HCT116 (cell line): Measurements from ENCODE around the gene GCAT. TPM values are rescaled to one million over a fixed set of nuclear protein-coding genes. Genes with fewer than 3 reads are reported as not detected.

Experiments used
- ATAC-seq: fragments of 200-7000 bp; cut with Tn5 transposase; 2 replicates; pipeline ENCODE4 v1.9.1; 2020; ENCODE audit warnings: mild to moderate bottlenecking, moderate library complexity
- BruUV-seq: library from RNA; stranded (reverse); fragments of 400-500 nt; replicated peaks from 2 replicates; lab custom pipeline; 2021; lab: Mats Ljungman, UMichigan
- CTCF ChIA-PET: fragments of 300-600 bp; sonication (Branson Sonifier 250); formaldehyde crosslinking; loops from one replicate; lab custom pipeline; 2021; ENCODE audit warnings: antibody characterized with exemption; lab: Charles Lee
- POLR2A ChIA-PET: fragments of 300-600, 350-600 bp; sonication (Branson Sonifier 250); formaldehyde crosslinking; loops from one replicate; lab custom pipeline; 2021; ENCODE audit warnings: antibody characterized with exemption; lab: Charles Lee
- RAD21 ChIA-PET, 2 experiments: fragments of 300-600 bp; sonication (Branson Sonifier 250); formaldehyde crosslinking; loops; one replicate each; lab custom pipeline; 2023; ENCODE audit warnings: low total read pairs in 2 of 2; ENCODE audit not compliant: uncharacterized antibody in 2 of 2, unreplicated experiment in 2 of 2, low non-redundant PET in 1 of 2; lab: Charles Lee
- DNase-seq: peaks from one replicate; pipeline ENCODE4 v3.0.0-alpha.2; 2010; ENCODE audit warnings: low read depth, low spot score
- H2AFZ ChIP-seq: fragments of 200-600 bp; shearing (Covaris generic), sonication (generic); 2 replicates; pipeline ENCODE4 v1.6.1; 2017; ENCODE audit warnings: low read depth, mixed run types, mixed read lengths, antibody characterized with exemption, low read length; ENCODE audit not compliant: poor library complexity, severe bottlenecking
- H3K27ac ChIP-seq: 2 replicates; pipeline ENCODE4 v1.5.1; 2012; ENCODE audit warnings: low read depth, low read length
- H3K27me3 ChIP-seq: fragments of 200-600 bp; sonication (generic); 2 replicates; pipeline ENCODE4 v1.6.1; 2016; ENCODE audit warnings: mixed run types, low read length, mixed read lengths; ENCODE audit not compliant: insufficient read depth
- H3K36me3 ChIP-seq, 2 experiments: fragments of 200-500 bp in 1 of 2; fragments of 200-600 bp in 1 of 2; sonication (Bioruptor generic) in 1 of 2; sonication (generic) in 1 of 2; 2 replicates each; pipeline versions ENCODE4 v1.5.1 to v1.6.1; 2014 to 2016; ENCODE audit warnings: low read length in 2 of 2, inconsistent platforms in 1 of 2, mixed read lengths in 1 of 2, mixed run types in 1 of 2; ENCODE audit not compliant: insufficient read depth in 2 of 2, control insufficient read depth in 1 of 2
- H3K4me1 ChIP-seq, 2 experiments: fragments of 200-600 bp in 1 of 2; sonication (generic) in 1 of 2; 2 replicates each; pipeline versions ENCODE4 v1.5.1 to v1.6.1; 2012 to 2017; ENCODE audit warnings: low read length in 2 of 2, inconsistent platforms in 1 of 2, mild to moderate bottlenecking in 1 of 2, mixed read lengths in 1 of 2, mixed run types in 1 of 2, moderate library complexity in 1 of 2; ENCODE audit not compliant: insufficient read depth in 2 of 2, control insufficient read depth in 1 of 2
- H3K4me2 ChIP-seq: fragments of 200-600 bp; sonication (generic); 2 replicates; pipeline ENCODE4 v1.6.1; 2017; ENCODE audit warnings: mixed run types, low read length, mixed read lengths
- H3K4me3 ChIP-seq, 2 experiments: fragments of 200-600 bp in 1 of 2; sonication (generic) in 1 of 2; replicated peaks in 1 of 2; 2 replicates each; pipeline ENCODE4 v1.5.1; 2011 to 2016; ENCODE audit warnings: low read length in 2 of 2, control low read depth in 1 of 2, low read depth in 1 of 2, mild to moderate bottlenecking in 1 of 2, mixed read lengths in 1 of 2, mixed run types in 1 of 2
- H3K79me2 ChIP-seq: fragments of 200-600 bp; sonication (generic); 2 replicates; pipeline ENCODE4 v1.6.1; 2017; ENCODE audit warnings: mild to moderate bottlenecking, mixed run types, low read length, moderate library complexity, mixed read lengths; ENCODE audit not compliant: insufficient read depth
- H3K9ac ChIP-seq: fragments of 200-600 bp; sonication (generic); 2 replicates; pipeline ENCODE4 v1.6.1; 2016; ENCODE audit warnings: low read length, mixed read lengths
- H3K9me2 ChIP-seq: fragments of 200-600 bp; sonication (generic), shearing (Covaris generic); 2 replicates; pipeline ENCODE4 v1.6.1; 2017; ENCODE audit warnings: mixed run types, mild to moderate bottlenecking, moderate library complexity; ENCODE audit not compliant: insufficient read depth
- H3K9me3 ChIP-seq, 2 experiments: fragments of 200-500 bp in 1 of 2; fragments of 200-600 bp in 1 of 2; sonication (Bioruptor generic) in 1 of 2; sonication (generic) in 1 of 2; 2 replicates each; pipeline ENCODE4 v1.6.1; 2014 to 2017; ENCODE audit warnings: low read length in 2 of 2, mixed read lengths in 2 of 2, inconsistent platforms in 1 of 2, low read depth in 1 of 2, mild to moderate bottlenecking in 1 of 2, mixed run types in 1 of 2, moderate library complexity in 1 of 2; ENCODE audit not compliant: control insufficient read depth in 1 of 2, insufficient read depth in 1 of 2
- H4K20me1 ChIP-seq: fragments of 200-600 bp; sonication (generic), shearing (Covaris generic); 2 replicates; pipeline ENCODE4 v1.6.1; 2017; ENCODE audit warnings: mixed run types, mild to moderate bottlenecking, moderate library complexity; ENCODE audit not compliant: insufficient read depth
- ATF3 ChIP-seq: IDR thresholded peaks from 2 replicates; pipeline ENCODE4 v1.6.1; 2012
- CTCF ChIP-seq, 3 experiments: fragments of 200-600 bp in 1 of 3; sonication (generic) in 1 of 3; IDR thresholded peaks in 2 of 3; conservative IDR thresholded peaks in 1 of 3; 2 replicates each; pipeline ENCODE4 v1.5.1; 2012 to 2017; ENCODE audit warnings: low read depth in 2 of 3, low read length in 2 of 3, antibody characterized with exemption in 1 of 3, borderline replicate concordance in 1 of 3, control low read depth in 1 of 3, mild to moderate bottlenecking in 1 of 3, mixed read lengths in 1 of 3, mixed run types in 1 of 3, moderate library complexity in 1 of 3; ENCODE audit not compliant: insufficient read depth in 1 of 3
- EGR1 ChIP-seq: IDR thresholded peaks from 2 replicates; pipeline ENCODE4 v1.6.1; 2012; ENCODE audit warnings: low read depth
- ELF1 ChIP-seq: IDR thresholded peaks from 2 replicates; pipeline ENCODE4 v1.6.1; 2012; ENCODE audit warnings: low read depth, borderline replicate concordance
- EZH2phosphoT487 ChIP-seq: fragments of 200-600 bp; IDR thresholded peaks from 2 replicates; pipeline ENCODE4 v1.6.1; 2018; ENCODE audit warnings: antibody characterized with exemption, borderline replicate concordance
- FOSL1 ChIP-seq: IDR thresholded peaks from 2 replicates; pipeline ENCODE4 v1.6.1; 2012; ENCODE audit warnings: low read depth
- JUND ChIP-seq: IDR thresholded peaks from 2 replicates; pipeline ENCODE4 v1.6.1; 2012
- MAX ChIP-seq: IDR thresholded peaks from 2 replicates; pipeline ENCODE4 v1.6.1; 2012
- POLR2AphosphoS5 ChIP-seq: IDR thresholded peaks from 2 replicates; pipeline ENCODE4 v1.6.1; 2011; ENCODE audit warnings: mild to moderate bottlenecking, low read depth, low read length, moderate library complexity
- RAD21 ChIP-seq: IDR thresholded peaks from 2 replicates; pipeline ENCODE4 v1.6.1; 2012; ENCODE audit warnings: low read depth, mild to moderate bottlenecking
- REST ChIP-seq: IDR thresholded peaks from 2 replicates; pipeline ENCODE4 v1.6.1; 2012; ENCODE audit warnings: low read depth
- SP1 ChIP-seq: IDR thresholded peaks from 2 replicates; pipeline ENCODE4 v1.6.1; 2012; ENCODE audit warnings: low read depth
- TCF7L2 ChIP-seq: IDR thresholded peaks from 2 replicates; pipeline ENCODE4 v1.7.0; 2011; ENCODE audit warnings: borderline replicate concordance, inconsistent platforms; ENCODE audit not compliant: insufficient read depth, insufficient read length; ENCODE audit errors: extremely low read depth
- YY1 ChIP-seq: IDR thresholded peaks from 2 replicates; pipeline ENCODE4 v1.6.1; 2011; ENCODE audit warnings: low read length, low read depth, moderate library complexity, mild to moderate bottlenecking; ENCODE audit not compliant: insufficient replicate concordance; ENCODE audit errors: extremely low read depth
- ZFX ChIP-seq: fragments of 450-650 bp; IDR thresholded peaks from 2 replicates; pipeline ENCODE4 v1.6.1; 2017
- intact Hi-C: fragments of 100-400 bp; cut with micrococcal nuclease; formaldehyde crosslinking; loops from 2 replicates; pipeline ENCODE4 v1.10.0; 2022
- total RNA-seq: library from RNA; stranded (reverse); gene quantifications from one replicate; pipeline ENCODE4 v1.2.1, GENCODE V29; 2021; ENCODE audit not compliant: unreplicated experiment

The GCAT gene
- total RNA-seq, 1 experiment from 2014 or later: 88.7 TPM

- TF ChIP-seq REST: no peak
- TF ChIP-seq CTCF (IDR thresholded peaks at IDR 0.05 in 2 of 3, conservative IDR thresholded peaks at IDR 0.05 in 1 of 3; ENCODE audit: borderline replicate concordance in 1 of 3, insufficient read depth in 1 of 3, low read depth in 2 of 3, low read length in 2 of 3): no peak
- peak; percentile 76 for TF ChIP-seq EGR1
- peak; percentile 31; the same call in 1 of the 2 replicates for TF ChIP-seq ZFX
- no peak for TF ChIP-seq EZH2phosphoT487
- TF ChIP-seq, all 23 proteins: peak for 13
These were observed at the start of gene GCAT (continued) for GRCh38 chr22:37807410-37808293.

- intact Hi-C loops: no loop called here
- Histone ChIP-seq H3K9ac (no peak overlapping the region), H3K79me2 (peaks cover 60% of the 10 kb centered on the region; the same call in 1 of the 2 replicates), H2AFZ (no peak overlapping the region), H3K36me3 (peaks cover 49 to 74% of the 10 kb centered on the region in 2 experiments), H3K4me1 (peaks cover 28 to 73% of the 10 kb centered on the region in 2 experiments), H4K20me1 (no peaks in the 10 kb centered on the region), H3K4me3 (no peak overlapping the region), H3K27ac (no peak overlapping the region; the same call in 1 of the 2 replicates), H3K9me2 (no peaks in the 10 kb centered on the region), H3K4me2 (no peak overlapping the region), H3K27me3 (no peaks in the 10 kb centered on the region), H3K9me3 (no peaks in the 10 kb centered on the region)
- no TSS peak for BruUV-seq
- ChIA-PET CTCF (no interaction called here), RAD21 (no interaction called here), POLR2A (no interaction called here)
- ATAC-seq (no peak), DNase-seq (no peak)
- TF ChIP-seq ZFX (no peak), ATF3 (no peak), FOSL1 (no peak), SP1 (no peak), JUND (no peak), CTCF (IDR thresholded peaks at IDR 0.05 in 2 of 3, conservative IDR thresholded peaks at IDR 0.05 in 1 of 3; ENCODE audit: borderline replicate concordance in 1 of 3, insufficient read depth in 1 of 3, low read depth in 2 of 3, low read length in 2 of 3) (no peak), ELF1 (no peak), TCF7L2 (no peak), MAX (no peak), YY1 (no peak), POLR2AphosphoS5 (no peak), RAD21 (no peak), EGR1 (no peak)
These were observed 49.0 kb upstream of the GCAT start for GRCh38 chr22:37758694-37759093.
